ENCODE measurements around the gene ZSWIM6.
A peak's percentile ranks its signal among the peaks of the same experiment; 100 is the strongest.
"Not testable (repeated sequence)": the region's sequence is repeated elsewhere in the genome, so short reads cannot be mapped to it uniquely, and the experiment has no call there.

Gene ZSWIM6

DNA sequence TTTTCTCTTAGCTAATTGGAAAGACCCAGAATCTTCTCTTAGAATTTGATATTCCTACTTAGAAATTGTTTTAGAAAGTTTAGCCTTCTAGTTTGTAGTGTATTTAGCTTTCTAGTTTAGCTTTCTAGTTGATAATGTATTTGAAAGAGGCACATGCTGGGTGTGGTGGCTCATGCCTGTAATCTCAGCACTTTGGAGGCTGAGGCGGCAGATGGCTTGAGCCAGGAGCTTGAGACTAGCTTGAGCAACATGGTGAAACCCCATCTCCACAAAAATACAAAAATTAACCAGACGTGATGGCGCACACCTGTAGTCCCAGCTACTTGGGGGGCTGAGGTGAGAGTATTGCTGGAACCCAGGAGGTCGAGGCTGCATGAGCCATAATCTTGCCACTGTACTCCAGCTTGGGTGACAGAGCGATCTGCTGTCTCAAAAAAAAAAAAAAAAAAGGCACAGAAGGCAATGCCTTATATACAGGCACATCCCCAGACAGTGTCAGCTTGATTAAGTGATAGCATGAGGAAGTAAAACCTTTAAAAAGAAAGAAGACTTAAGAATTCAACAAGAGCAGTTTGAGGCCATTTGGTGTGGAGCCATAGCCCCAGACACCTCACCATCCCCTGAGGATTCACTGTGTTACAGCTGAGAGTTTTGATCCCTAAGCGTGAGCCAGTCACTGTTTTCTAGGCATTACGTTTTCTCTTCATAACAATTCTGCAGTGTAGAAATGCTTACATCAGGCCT, 34.6 kb downstream of the ZSWIM6 start:
- peak; percentile 9 for DNase-seq

DNA sequence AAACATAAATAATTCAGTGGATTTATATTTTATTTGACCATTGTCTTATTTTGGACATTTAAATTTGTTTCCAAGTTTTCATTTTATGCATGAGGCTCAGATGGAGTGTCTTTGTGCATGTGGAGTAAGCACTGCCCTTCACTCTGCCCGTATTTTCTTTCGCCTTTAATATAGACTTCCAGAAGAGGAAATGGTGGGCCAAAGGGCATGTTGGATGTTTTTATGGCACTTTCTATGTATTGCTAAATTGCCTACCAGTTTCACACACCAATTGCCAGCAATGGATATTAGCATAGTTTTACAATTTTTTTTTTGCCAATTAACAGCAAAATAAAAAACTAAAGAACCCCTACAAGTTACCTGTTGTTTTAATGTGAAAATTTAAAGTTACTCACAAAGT, 38.4 kb downstream of the ZSWIM6 start:
- DNase-seq, result no peak

DNA sequence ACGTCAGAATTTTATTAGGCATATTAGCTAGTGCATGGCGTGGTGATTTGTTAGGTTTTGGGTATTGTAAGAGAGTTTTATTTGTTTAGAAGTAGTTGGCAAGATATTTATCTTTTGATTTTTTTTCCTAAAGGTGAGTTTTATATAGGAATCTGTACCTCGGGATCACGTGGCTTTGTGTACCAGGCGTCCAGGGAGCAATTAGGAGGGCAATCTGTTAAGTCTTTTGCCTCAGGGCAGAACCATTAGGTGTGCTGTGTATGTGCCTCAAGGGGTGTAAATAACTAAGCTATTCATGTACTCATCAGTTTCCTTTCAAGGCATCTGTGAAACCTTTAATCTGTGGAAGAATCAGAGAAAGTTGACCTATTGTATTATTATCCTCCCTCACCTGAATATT, 39.4 kb downstream of the ZSWIM6 start:
- DNase-seq, result no peak

DNA sequence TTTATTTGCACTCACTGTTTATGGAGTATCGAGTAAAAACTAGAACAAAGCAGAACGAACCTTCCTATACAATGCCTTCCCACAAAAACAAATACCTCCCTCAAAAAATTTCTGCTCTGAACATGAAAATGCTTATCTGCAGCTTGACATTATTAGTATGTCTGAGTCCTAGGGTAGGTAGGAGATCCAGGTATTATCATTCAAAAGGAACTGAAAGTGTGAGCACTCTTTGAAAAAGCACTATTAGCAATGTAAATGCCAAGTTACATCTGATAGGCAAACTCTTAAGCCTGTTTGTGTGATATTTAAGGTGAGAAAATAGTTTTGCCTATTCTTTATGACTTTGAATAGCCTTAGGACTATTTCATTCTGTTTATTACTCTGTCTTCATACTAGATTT, 47.6 kb downstream of the ZSWIM6 start:
- DNase-seq, result no peak

DNA sequence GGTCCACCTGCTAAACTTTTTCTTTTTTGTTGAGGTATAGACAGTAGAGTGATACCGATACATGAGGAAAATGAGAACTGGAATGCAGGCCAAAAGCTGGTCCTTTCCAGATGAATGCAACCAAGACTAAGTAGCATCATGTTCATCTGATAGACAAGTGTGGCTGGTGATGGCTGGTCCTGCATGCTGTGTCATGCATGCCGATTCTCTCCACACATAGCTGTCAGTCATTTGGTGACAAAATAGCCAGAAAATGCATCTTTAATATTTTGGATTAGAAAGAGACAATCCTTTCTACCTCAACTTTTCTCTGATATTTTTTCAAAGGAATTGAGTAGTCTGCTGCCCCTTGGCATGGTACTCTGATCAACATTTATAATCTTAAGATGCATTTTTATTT, 49.9 kb downstream of the ZSWIM6 start:
- no peak for DNase-seq

DNA sequence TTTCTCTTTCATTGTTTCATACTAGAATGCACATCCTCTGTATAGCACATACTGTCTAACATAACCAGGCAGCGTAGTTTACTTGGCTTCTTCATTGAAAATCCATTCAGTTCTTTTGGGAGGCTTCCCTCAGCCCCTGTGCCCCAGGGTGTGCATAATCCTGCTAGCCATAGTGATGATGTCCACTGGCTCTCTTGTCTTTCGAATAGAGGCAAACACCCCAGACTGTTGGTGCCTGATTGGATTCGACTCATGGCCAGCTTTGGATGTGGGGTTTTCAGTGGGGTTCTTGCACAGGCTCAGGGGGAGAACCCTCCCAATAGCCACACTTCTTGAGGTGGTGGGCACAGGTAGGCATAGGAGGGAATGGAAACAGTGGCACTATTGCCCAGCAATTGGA, 53.6 kb downstream of the ZSWIM6 start:
- DNase-seq, result no peak

DNA sequence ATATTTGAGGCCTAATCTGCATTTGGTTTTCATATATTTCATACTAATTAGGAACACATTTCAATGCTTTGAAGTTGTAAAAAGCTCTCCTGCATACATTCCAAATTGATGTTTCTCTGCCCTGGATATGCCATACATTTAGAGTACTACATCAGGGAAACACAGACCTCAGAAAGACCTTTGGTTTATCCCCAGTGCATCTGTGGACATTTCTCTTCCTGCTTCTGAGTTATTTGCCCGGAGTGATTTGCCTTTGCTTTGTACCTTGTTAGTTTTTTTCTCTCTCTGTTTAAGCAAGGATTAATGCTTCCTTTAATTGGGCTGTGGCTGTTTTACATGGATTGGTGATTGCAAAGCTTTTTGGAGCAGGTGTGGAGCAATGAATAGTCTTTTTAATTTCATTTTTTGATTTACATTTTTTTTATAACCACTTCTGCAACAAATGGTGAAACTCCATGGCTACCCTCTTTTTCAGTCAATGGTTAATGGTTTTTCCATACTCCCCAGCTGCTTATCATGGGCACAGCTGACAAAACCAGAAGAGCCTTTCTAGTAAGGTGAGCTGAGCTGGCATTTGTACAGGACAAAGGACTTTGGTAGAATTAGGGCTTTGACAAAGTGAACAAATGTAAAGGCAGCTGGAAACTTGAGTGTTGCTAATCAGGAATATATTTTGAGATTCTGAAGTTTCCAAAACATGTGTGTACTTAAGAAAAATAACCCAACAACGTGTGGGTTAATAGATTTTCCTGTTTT, 54.2 kb downstream of the ZSWIM6 start:
- DNase-seq, result no peak

DNA sequence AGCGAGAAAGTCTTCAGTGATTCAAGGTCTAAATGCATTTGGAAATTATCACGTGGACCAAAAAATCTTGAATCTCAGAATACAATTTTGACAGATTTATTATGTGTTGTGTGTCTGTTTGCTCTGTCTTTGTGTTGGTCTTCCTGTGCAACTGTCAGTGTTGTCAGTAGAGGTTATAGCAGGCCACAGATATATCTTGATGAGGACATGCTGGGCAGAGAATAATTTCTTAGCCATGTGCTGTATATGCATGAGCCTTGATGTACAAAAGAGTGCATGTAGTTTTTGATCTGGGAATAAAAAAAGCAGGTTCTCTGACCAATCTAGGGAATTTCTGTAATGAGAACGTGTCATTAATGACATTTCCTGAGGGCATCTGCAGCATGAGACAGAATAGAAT, 57.6 kb downstream of the ZSWIM6 start:
- no peak for DNase-seq

DNA sequence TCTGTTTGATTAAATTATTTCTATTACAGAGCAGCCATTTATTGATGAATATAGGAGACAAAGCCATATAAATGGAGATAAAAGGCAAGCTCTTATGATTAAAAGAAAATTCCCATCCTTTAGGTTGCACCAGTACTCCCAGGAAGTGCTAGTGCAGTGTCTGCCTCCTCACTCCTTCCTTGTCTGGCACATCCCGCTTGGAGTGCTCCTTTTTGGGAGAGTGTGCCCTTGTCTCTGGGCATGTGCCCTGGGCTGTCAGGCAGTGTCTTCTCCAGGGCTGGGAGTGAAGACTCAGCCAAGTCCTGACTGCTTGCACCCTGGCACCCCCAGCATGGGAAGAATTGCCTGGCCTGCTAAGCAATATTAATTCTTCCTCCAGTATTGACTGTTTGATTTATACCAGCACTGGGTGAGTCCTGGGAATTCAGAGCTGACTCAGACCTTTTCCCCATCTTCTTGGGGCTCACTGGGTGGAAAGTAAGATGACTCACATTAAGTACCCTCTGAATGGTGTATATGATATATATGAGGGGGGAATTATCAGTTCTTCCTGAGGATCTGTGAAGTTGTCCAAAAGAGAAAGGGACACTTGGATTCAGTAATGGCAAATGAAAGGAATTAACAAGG, 62.1 kb downstream of the ZSWIM6 start:
- no peak for DNase-seq

DNA sequence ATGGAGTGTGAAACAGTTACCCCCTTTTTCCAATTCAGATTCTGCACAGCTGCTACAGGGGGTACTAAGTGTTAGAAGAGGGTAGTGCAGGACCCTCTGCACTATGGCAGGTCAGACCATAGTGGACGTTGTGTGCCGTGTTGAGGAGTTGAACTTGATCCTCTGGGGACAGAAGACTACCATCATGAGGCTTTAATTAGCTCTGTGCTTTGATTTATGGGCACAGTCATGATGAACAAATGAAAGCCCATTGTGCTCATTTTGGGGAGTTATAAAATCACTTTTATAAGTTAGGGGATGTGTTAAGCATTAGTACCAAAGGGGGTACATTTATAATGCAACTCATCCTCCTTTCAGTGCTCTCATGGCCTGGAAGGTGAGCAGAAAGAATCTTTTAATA, 62.7 kb downstream of the ZSWIM6 start:
- DNase-seq, result no peak

DNA sequence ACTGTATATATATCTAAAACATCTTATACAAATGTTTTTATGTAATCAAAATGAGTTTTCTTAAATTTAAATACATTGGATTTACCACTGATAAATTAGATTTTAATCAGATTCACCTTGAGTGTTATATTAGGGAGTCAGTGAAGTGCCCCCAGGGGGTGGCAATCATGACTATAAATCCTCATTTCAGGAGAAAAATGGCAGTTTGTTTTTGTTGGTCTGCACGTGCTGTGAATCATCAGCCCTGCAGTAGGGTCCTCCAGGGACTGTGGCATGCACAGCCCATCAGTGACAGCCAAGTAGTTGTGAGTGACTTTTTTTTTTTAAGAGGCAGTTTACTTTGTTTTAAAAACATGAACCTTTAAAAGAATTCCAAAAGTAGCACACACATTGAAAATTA, 65.2 kb downstream of the ZSWIM6 start:
- DNase-seq, result no peak

DNA sequence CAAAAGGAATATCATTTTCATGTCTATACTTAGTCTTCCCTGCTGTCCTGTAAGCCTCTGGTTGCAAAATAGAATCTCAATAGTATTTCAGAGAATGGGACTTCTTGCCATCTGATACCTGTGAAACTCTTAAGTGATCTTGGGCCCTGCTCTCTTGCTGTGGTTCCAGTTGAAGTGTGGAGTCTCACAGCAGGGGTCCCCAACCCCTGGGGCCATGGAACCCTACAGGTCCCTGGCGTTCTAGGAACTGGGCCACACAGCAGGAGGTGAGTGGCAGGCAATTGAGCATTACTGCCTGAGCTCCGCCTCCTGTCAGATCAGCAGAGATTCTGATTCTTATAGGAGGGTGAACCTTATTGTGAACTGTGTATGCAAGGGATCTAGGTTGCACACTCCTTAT, 65.9 kb downstream of the ZSWIM6 start:
- DNase-seq, result no peak

DNA sequence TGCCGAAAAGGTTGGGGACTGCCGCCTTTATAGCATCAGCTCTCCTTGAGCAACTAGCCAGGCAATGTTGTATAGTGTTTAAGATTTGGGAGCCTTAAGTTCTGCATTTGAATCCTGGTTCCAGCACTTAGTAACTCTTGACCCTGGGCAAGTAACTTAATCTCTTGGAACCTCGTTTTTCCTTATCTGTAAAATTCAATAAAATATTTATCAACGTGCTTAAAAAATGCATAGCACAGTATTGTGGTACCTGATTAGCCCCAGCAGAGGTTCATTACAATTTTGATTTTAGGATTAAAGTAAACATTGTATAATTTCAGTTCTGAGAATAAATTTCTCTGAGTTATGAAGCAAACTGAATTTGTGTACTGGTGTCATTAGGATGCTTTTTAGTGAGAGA, 66.4 kb downstream of the ZSWIM6 start:
- DNase-seq, result no peak

DNA sequence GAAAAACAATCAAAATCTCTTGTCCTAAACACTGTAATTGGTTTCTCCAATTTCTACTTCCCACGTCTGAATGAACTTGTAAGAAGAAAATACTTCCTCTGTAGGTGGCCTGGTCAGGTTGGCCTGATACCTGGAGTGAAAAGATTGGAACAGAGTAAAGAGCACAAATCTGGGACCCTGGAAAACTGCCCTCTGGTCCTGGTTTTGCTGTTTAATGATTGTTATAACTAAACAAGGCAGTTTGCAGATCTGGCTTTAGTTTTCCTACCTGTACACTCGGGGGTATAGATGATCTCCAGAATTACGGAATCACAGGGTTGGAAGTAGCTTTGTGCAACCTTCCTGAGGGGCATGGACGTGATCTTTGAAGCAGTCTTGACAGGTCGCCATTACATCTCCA, 67.6 kb downstream of the ZSWIM6 start:
- no peak for DNase-seq

DNA sequence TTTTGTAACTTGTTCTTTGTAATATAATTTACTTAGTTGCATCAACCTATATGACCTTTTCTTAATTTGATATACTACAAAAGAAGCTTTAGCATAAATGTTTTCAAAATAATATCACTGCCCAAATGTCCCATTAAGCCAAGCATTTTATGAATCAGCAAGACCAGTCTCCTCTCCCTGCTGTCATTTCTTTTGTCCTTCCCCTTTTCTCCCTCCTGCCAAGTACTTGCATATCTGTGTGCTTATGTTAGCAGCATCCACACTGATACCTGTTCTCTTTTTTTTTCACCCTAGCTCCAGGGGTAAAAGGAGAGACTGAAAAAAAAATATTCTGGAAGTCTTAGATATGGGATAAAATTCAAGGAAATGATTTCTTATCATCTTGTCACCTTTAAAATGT, 69.7 kb downstream of the ZSWIM6 start:
- peak; percentile 4 for DNase-seq

DNA sequence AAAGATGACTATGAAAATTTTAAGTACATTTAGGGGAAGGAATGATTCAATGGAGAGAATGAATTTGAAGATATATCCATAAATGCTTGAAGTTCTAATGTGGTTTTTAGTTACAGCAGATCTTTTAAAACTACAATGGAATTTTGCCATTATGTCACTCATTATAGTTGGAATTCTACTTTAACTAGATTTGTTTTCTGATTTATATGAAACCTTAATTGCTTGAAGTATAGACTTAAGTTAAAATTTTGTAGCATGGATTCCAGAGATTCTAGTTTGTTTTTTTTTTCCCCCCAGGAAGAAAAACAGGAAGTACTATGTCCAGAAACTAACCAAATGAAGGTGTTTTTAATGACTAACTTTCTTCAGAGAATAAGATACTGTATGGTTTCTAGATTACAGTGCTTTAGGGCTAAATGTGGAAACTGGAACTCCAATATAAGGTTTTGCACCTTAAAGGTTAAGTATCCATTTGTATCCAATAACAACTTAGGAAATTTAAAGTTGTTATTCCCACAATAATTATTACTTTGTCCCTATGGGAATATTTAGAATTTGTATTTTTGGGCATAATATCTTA, 70.3 kb downstream of the ZSWIM6 start:
- DNase-seq, result no peak

DNA sequence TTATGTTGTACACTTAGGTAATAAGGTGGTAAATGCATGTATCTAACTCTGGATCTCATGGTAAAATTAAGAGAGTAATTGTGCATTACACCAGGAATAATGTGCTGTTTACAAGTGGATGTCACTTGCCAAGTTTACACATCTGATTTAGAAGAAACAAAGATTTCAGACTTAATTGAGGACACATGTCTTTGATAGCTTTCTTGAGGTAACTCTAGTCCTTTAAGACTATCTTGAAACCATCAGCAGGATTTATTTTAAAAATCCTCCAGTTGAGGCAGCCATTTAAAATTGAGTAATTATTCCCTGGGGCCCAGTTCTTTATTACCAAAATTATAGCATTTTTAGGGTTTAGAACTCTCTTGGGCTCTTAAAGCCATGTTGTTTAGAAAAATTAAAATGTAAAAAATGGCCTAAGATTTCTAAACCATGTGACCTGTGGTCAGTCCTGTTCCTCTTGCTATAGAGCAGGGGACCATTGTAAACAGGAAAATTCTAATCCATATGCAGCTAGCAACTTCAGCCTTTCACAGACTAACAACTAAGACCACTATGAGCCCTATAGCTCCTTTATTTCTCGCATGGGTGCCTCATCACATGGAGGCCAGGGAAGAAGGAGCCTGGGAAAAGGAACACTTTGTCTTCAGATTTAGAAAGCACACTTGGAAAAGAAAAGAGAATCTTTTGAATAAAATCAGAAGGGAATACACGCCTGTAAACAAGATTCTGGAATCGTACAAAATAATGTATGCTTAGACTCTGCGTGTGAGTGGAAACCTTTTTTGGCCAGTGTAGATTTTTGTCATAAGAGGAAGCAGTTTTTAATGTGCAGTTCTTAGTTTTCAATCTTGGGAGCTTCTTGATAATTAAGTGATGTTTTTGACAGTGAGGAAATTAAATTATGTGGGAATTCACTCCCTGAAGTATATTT, 71.2 kb downstream of the ZSWIM6 start:
- no peak for DNase-seq

DNA sequence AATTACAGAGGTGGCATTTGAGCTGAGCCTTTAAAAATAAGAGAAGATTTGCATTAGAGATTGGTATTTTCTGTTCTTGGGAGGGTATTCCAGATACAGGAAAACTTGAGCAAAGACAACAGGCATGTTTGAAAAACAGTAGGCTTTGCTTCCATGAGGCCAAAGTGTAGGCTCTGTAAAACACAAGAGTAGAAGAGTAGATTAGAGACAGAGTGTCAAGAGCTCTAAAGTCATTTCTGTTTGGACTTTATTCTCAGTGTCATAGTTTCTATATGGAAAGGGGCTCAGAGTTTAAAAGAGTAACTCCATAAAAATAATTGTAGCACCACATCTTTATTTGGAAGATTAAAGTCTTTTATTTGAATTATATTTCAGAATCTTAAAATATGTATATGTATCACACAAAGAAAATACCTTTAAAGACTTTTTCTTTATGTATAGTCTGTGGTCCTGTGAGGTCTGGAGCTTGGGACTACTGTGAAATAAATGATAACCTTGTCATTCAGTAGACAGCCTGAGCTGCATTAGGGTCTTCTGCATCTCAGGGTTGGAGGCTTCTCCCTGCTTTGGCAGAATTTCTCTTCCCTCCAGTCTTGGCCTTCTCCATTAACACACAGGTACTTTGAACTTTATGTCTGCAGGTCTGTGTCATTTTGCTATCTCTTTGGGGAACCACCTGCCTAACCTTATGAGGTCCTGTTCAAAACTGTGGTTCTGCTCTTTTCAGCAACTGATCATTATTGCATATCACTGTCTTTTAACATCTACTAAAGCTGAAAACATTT, 73.6 kb downstream of the ZSWIM6 start:
- DNase-seq, result no peak

DNA sequence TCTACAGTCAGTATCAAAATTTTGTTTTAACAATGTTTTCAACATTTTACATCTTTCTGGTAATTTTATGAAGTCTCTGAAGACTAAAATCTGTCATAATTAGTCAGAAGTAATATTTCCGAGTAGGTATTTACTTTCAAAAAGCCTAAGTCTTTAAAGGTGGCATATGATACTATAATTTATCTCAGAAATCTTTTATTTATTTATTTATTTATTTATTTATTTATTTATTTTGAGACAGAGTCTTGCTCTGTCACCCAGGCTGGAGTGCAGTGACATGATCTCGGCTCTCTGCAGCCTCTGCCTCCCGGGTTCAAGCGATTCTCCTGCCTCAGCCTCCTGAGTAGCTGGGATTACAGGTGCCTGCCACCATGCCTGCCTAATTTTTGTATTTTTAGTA, 74.4 kb downstream of the ZSWIM6 start:
- DNase-seq, result not testable (repeated sequence)

DNA sequence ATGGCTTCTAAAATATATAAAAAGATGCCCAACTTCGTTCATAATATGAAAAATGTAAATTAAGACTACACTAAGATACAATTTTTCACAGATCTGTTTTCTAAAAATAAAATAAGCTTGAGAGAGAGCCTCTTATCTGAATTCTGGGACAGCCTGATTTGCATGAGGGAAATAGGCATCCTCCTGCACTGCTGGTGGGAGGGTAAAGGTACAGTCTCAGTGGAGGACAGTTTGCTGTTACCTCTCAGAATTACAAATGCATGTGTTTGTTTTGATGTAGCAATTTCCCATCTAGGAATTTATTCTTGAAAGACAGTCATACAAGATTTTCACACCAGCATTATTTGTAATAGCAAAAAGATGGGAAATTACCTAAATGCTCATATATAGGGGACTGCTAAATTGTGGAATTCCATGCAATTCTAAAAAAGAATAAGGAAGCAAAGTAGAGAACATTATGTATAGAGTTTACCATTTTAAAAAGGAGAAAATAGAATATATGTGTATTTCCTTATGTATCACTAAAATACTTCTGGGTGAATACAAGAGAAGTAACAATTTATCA, 75.7 kb downstream of the ZSWIM6 start:
- DNase-seq, result no peak

DNA sequence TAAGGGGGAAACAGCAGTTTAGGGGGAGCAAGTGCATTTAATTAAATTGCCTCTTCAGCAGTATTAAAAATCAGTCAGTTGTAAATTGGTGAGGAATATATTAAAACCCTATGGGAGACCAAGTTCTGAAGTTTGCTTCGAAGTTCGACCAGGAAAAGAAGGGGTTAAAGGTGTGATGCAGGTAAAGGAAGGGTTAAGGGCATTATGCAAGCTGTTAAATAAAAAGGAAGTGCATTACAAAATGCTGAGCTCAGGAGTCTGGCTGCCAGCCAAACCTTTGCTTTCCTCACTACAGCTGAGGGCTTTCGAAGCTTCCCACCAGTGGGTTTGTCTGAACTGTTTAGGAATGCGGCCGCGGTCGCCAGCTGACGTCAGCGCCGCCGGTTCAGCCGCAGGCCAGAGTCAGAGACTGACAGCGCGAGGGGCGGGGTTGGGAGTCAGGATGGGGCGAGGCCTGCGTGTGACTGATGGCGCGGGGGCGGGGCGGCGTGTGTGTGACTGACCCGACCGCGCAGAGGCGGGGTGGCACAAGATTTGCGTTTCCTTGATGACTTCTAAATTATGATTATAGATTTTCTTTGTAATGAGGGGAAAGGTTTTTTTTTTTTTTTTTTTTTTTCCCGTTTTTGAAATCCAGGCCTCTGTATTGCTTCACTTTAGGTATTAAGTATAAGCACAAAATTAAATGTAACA, 76.6 kb downstream of the ZSWIM6 start:
- peak; percentile 94 for DNase-seq
